ENCODE data around the gene WDR27.

GRCh38 chr6:169479783-169480495 lies 221.9 kb downstream of the WDR27 start:
- TF ChIP-seq CTCF (IDR thresholded peaks at IDR 0.05) (no peak), POLR2A (IDR thresholded peaks at IDR 0.05) (no peak)

Measured in heart left ventricle (tissue), 13 donors.